ENCODE measurements around the gene ILKAP. TPM values are rescaled to one million over a fixed set of nuclear protein-coding genes. Genes with fewer than 3 reads are reported as not detected.

ILKAP gene
- total RNA-seq, 1 donor from 2014 or later = 22.6 TPM

DNA sequence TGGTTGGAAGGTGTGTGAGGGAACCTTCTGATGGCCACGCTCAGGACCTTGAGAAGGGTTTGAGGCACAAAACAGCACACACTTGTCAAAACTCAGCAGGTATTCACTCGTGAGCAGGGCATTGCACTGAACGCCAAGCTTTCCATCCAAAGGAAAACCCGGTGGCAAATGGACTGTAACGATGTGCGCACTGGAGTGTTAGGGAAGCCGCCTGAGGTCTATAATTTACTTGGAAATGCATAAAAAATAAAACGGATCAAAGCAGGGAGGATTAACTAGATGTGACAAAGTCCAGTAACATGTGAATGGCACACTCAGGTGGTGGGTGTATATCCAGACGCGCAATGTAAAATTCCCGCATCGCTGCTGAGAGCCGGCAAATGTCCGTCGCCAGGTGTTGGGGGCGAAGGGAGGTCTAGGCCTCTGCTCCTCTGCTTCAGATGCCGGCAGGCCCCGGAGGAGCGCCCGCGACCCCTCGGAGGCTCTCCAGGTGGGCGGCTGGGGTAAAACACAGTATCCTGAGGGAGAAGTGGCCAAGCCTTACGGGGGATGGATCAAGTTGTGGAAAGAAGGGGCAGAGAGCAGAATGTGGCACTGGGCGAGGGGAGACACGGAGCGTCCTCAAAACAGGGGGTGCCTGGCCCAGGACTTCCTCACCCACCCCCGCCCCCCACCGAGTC lies 21.0 kb upstream of the ILKAP start:
- Histone ChIP-seq H3K27me3 (no peaks in the 10 kb centered on the region), H3K27ac (no peak overlapping the region), H3K9me3 (no peaks in the 10 kb centered on the region), H3K36me3 (no peaks in the 10 kb centered on the region), H3K4me1 (no peaks in the 10 kb centered on the region), H3K4me3 (no peak overlapping the region)
- intact Hi-C loops (cut with DNase I) = no loop called here
- TF ChIP-seq, protein P1, sequence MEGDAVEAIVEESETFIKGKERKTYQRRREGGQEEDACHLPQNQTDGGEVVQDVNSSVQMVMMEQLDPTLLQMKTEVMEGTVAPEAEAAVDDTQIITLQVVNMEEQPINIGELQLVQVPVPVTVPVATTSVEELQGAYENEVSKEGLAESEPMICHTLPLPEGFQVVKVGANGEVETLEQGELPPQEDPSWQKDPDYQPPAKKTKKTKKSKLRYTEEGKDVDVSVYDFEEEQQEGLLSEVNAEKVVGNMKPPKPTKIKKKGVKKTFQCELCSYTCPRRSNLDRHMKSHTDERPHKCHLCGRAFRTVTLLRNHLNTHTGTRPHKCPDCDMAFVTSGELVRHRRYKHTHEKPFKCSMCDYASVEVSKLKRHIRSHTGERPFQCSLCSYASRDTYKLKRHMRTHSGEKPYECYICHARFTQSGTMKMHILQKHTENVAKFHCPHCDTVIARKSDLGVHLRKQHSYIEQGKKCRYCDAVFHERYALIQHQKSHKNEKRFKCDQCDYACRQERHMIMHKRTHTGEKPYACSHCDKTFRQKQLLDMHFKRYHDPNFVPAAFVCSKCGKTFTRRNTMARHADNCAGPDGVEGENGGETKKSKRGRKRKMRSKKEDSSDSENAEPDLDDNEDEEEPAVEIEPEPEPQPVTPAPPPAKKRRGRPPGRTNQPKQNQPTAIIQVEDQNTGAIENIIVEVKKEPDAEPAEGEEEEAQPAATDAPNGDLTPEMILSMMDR (IDR thresholded peaks at IDR 0.05) = no peak
- DNase-seq (ENCODE audit: low spot score in 2 of 2) = no peak

DNA sequence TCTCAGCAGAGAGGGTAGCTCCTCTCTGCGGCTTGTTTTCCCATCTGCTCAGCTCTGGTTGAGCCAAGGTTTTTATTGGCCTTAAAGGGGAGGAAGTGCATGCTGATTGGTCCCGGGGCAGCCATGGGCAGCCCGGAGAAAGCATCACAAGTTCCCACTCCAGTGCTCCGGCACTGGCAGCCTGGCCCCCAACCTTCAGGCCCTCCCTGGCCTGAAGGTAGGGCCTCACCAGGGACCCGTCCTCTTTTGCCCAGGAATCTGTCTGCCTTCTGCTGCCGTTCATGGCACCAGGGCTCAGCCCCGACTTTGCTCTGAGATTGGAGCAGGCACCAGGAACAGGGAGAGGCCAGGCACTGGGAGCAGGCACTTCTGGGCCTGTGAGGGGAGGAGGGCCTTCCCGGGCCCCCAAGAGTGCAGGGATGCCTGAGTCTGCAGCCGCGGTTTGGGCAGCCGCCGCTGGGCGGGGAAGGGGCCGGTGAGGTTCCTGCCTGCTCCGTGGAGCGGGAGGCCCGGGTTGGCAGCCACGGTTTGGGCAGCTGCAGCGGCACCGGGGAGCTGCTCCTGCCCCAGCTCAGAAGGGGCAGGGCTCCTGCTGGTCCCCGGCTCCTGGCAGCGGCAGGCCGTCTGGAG lies 17.5 kb upstream of the ILKAP start:
- no peak for DNase-seq (ENCODE audit: low spot score in 2 of 2)
- Histone ChIP-seq H3K27me3 (no peaks in the 10 kb centered on the region), H3K27ac (peak overlapping the region in 1 of 2 donors; percentile 42), H3K4me3 (peak overlapping the region in 1 of 2 donors; percentile 32), H3K9me3 (no peaks in the 10 kb centered on the region), H3K4me1 (no peaks in the 10 kb centered on the region), H3K36me3 (no peaks in the 10 kb centered on the region)
- TF ChIP-seq, protein P1 (IDR thresholded peaks at IDR 0.05) = no peak
- intact Hi-C loops (cut with DNase I) = no loop called here

DNA sequence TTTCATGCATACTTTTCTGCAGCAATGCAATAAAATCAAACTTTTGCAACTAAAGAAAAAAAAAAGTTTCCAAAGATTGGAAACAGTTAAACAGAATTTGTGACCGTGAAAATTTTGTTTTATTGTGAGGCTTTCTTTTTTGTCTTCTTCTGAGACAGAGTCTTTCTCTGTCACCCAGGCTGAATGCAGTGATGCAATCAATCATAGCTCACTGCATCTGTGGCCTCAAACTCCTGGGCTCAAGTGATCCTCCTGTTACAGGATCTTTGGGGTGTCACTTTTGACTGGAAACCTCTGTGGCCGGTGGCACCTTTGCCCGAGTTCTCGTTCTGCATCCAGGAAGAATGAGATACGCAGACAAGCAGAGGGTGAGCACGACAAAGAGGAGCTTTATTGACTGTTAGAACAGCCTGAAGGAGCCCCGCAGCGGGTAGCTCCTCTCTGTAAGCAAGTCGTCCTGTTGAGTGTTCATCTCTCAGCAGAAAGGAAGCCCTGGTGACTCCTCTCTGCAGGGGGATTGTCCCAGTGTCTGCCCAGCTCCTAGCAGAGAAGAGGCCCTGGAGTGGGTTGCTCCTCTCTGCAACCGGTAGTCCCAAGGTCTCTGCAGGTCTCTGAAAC lies 16.9 kb upstream of the ILKAP start:
- TF ChIP-seq, protein P1 (IDR thresholded peaks at IDR 0.05) = no peak
- Histone ChIP-seq H3K9me3 (no peaks in the 10 kb centered on the region), H3K27me3 (no peaks in the 10 kb centered on the region), H3K4me1 (no peaks in the 10 kb centered on the region), H3K4me3 (no peak overlapping the region), H3K27ac (no peak overlapping the region), H3K36me3 (no peaks in the 10 kb centered on the region)
- intact Hi-C loops (cut with DNase I) = no loop called here
- no peak for DNase-seq (ENCODE audit: low spot score in 2 of 2)

DNA sequence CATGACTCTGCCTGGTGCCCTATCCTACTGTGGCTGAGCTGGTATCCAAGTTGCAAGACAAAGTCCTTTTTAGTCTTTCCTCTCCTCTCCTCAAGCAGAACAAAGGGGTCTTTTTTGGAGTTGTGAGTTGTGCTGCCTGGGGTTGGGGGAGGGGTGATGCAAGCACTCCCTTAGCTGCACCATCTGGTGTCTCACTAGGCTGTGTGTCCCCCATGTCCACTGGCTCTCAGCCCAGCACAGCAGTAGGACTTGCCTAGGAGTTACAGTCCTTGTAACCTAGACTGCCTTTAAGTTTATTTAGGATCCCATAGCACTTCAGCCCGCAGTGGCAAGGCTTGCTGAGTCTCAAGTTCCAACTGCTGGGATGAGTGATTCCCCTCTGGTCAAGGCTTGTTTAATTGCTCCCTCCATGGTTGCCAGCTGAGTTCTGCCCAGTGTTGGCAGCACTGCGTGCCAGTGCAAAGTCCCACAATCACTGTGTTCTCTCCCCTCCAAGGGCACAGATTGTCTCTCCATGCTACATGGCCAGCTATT lies 13.2 kb upstream of the ILKAP start:
- H3K36me3 ChIP-seq = no peaks in the 10 kb centered on the region
- intact Hi-C loops (cut with DNase I) = no loop called here
- H3K27me3 ChIP-seq = no peaks in the 10 kb centered on the region
- no peak overlapping the region for H3K4me3 ChIP-seq
- H3K4me1 ChIP-seq = no peaks in the 10 kb centered on the region
- DNase-seq (ENCODE audit: low spot score in 2 of 2) = no peak
- H3K9me3 ChIP-seq = no peaks in the 10 kb centered on the region
- TF ChIP-seq, protein P1 (IDR thresholded peaks at IDR 0.05) = no peak
- no peak overlapping the region for H3K27ac ChIP-seq

DNA sequence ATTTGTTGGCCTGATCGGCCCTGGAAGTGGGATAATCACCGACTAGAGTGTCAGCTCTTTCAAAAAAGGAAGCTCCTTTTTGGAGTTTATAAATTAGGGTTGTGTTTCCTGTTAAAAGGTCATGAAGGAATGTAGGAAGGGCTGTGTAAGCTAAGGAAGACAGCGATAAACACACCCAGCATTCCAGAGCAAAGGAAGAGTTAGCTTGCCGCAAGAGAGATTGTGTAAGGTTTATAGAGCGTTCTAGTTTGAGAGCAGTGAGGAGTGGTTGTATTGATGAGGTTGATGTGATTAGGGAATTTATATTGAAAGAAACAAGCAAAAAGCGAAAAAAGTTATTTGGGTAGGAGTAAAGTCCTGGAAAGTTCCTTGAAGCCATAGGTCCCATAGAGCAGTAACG lies 3.5 kb upstream of the ILKAP start:
- no peak for DNase-seq (ENCODE audit: low spot score in 2 of 2)
- Histone ChIP-seq H3K4me1 (peaks cover 5 to 7% of the 10 kb centered on the region in 2 donors), H3K27me3 (no peaks in the 10 kb centered on the region), H3K36me3 (no peaks in the 10 kb centered on the region), H3K4me3 (no peak overlapping the region), H3K27ac (no peak overlapping the region), H3K9me3 (no peaks in the 10 kb centered on the region)
- TF ChIP-seq, protein P1 (IDR thresholded peaks at IDR 0.05) = no peak
- intact Hi-C loops (cut with DNase I) = loop anchor here (5.0 kb wide), 1 partner anchor 1070 kb away; no protein-coding TSS in a partner anchor

Measured in ascending aorta (tissue), 2 donors.